ENCODE results near the gene IRAG1. TPM values are rescaled to one million over a fixed set of nuclear protein-coding genes. Genes with fewer than 3 reads are reported as not detected.

The IRAG1 gene
- total RNA-seq, 1 experiment from 2014 or later: not detected

DNA sequence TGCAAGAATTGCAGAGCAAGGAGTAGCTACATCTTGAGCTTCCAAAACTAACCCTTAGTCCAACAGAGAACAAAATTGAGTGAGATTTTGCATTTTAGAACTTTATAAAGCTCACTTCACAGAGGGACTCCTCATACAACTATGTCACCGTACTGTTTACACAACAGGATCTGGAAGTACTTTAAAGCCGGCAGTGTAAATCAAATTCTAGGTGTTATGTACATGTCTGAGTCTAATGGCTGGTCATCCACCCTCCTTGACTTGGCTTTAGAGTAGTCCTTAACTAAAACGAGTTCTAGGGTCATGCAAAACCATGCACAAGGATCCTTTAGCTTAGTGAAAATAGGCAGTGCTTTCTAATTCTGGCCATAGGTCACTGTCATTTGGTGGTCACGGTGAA, 23.5 kb downstream of the IRAG1 start:
- TF ChIP-seq, protein P1, sequence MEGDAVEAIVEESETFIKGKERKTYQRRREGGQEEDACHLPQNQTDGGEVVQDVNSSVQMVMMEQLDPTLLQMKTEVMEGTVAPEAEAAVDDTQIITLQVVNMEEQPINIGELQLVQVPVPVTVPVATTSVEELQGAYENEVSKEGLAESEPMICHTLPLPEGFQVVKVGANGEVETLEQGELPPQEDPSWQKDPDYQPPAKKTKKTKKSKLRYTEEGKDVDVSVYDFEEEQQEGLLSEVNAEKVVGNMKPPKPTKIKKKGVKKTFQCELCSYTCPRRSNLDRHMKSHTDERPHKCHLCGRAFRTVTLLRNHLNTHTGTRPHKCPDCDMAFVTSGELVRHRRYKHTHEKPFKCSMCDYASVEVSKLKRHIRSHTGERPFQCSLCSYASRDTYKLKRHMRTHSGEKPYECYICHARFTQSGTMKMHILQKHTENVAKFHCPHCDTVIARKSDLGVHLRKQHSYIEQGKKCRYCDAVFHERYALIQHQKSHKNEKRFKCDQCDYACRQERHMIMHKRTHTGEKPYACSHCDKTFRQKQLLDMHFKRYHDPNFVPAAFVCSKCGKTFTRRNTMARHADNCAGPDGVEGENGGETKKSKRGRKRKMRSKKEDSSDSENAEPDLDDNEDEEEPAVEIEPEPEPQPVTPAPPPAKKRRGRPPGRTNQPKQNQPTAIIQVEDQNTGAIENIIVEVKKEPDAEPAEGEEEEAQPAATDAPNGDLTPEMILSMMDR (IDR thresholded peaks at IDR 0.05; ENCODE audit: unreplicated experiment): no peak
- peaks cover 19% of the 10 kb centered on the region for H3K4me1 Mint-ChIP-seq (ENCODE audit: low read depth, unreplicated experiment)
- no peaks in the 10 kb centered on the region for H3K36me3 Mint-ChIP-seq (ENCODE audit: insufficient read depth, unreplicated experiment)
- H3K9me3 Mint-ChIP-seq (ENCODE audit: low read depth, unreplicated experiment): no peaks in the 10 kb centered on the region
- CTCF ChIA-PET: no interaction called here
- H3K27ac Mint-ChIP-seq (ENCODE audit: unreplicated experiment): no peak overlapping the region
- H3K27me3 Mint-ChIP-seq (ENCODE audit: unreplicated experiment): peaks cover 18% of the 10 kb centered on the region
- no TSS peak for BruUV-seq (replicated peaks)
- H3K4me3 Mint-ChIP-seq (ENCODE audit: low read depth, unreplicated experiment): no peak overlapping the region
- intact Hi-C loops (cut with micrococcal nuclease; ENCODE audit: unreplicated experiment): no loop called here
- DNase-seq: no peak

DNA sequence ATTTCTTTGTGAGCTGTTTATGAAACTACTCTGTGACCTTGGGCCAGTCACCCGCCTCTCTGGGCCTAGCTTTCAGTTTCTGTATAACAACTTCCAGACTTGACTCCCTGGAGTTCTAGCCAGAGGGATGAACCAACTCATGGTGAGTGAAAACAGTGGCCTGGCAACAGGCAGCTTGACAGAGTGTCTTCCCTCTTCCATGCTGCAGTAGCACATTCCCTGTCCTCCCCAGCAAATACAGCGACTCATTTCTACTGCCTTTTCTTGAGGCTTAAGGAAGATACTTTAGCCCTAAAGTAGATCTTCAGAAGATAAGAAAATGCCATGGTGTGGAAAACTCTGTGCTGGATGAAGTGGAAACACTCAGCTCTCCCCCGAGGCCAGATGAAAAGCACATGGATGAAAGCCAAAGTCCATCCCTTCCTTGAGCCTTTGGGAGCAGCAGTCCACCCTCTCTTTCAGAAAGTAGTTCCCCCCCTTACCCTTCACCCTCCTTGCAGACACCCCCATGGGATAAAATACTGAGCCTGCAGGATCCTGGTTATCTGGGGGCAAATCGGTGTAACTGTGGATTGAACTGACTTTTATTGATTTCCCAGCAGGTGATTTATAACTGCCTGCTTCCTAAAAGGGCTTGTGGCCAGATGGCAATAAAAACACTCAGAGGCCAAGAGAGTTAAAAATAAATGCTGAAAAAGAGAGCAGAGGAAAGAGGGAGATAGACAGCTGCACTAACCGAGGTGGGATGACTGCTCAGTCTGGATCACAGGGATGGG, 24.1 kb downstream of the IRAG1 start:
- no peaks in the 10 kb centered on the region for H3K36me3 Mint-ChIP-seq (ENCODE audit: insufficient read depth, unreplicated experiment)
- intact Hi-C loops (cut with micrococcal nuclease; ENCODE audit: unreplicated experiment): no loop called here
- DNase-seq: no peak
- CTCF ChIA-PET: no interaction called here
- no peaks in the 10 kb centered on the region for H3K9me3 Mint-ChIP-seq (ENCODE audit: low read depth, unreplicated experiment)
- TF ChIP-seq, protein P1 (IDR thresholded peaks at IDR 0.05; ENCODE audit: unreplicated experiment): no peak
- no TSS peak for BruUV-seq (replicated peaks)
- no peak overlapping the region for H3K4me3 Mint-ChIP-seq (ENCODE audit: low read depth, unreplicated experiment)
- H3K4me1 Mint-ChIP-seq (ENCODE audit: low read depth, unreplicated experiment): peaks cover 19% of the 10 kb centered on the region
- H3K27me3 Mint-ChIP-seq (ENCODE audit: unreplicated experiment): peaks cover 15% of the 10 kb centered on the region
- H3K27ac Mint-ChIP-seq (ENCODE audit: unreplicated experiment): no peak overlapping the region

DNA sequence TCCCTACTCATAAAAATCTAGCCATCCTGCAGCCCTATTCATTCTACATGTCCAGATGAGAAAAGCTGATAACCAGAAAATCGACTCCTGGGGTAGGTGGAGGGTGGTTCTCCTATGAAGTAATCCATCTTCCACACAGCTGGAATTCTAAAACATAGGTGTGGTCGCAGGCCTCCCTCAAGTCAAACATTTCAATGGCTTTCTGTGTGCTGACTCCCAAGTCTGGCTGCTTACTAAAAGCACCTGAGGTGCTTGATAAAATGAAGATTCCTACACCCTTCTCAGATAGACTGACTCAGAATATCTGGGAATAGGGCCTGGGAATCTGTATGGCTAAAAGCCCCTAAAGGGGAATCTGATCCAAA, 26.1 kb downstream of the IRAG1 start:
- H3K36me3 Mint-ChIP-seq (ENCODE audit: insufficient read depth, unreplicated experiment): no peaks in the 10 kb centered on the region
- DNase-seq: no peak
- no peak overlapping the region for H3K4me3 Mint-ChIP-seq (ENCODE audit: low read depth, unreplicated experiment)
- no peaks in the 10 kb centered on the region for H3K27me3 Mint-ChIP-seq (ENCODE audit: unreplicated experiment)
- H3K27ac Mint-ChIP-seq (ENCODE audit: unreplicated experiment): no peak overlapping the region
- peaks cover 10% of the 10 kb centered on the region for H3K4me1 Mint-ChIP-seq (ENCODE audit: low read depth, unreplicated experiment)
- no TSS peak for BruUV-seq (replicated peaks)
- intact Hi-C loops (cut with micrococcal nuclease; ENCODE audit: unreplicated experiment): no loop called here
- no peaks in the 10 kb centered on the region for H3K9me3 Mint-ChIP-seq (ENCODE audit: low read depth, unreplicated experiment)
- TF ChIP-seq, protein P1 (IDR thresholded peaks at IDR 0.05; ENCODE audit: unreplicated experiment): no peak
- CTCF ChIA-PET: no interaction called here

DNA sequence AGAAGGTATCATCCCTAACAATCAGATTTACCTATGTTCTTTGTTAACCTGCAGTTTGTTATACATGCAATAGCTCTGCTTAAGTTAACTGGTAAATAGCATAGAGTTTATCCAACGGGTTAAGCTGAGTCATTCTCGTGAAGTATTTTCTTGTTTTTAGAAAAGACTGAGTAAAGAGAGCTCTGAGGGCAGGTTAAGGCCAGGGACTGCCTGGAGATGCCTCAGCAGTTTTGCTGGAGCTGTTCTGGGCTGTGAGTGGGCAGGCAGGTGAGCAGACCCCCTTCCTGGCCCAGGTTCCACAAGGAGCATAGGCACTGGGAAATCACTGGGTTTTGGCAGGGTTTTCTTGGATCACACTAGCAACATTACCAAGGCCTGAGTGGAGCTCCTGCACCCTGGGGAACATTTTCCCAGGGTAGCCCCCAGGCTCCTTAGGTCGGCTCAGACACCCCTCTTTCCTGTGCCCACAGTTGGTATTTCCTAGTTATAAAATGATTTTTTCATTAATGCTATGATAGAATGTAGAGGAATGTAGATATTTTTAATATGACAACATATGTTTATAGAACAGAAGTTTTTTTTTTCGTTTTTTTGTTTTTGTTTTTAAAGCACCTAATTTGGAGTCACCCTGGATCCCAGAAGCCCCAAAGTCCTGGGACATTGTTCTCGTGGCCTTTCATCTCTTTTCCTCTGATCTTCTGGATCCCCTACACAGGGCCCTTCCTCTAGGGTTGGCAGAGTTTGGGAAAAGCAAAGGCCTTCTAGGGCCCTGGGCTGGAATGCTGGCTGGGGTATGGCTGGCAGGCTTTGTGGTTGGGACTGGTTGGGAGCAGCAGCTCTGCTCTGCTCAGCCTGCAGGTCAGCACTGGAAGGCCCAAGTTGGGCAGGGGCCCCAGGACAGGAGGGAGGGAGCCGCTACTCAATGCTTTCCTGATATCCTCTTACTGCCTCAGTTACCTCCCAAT, 26.7 kb downstream of the IRAG1 start:
- no peaks in the 10 kb centered on the region for H3K36me3 Mint-ChIP-seq (ENCODE audit: insufficient read depth, unreplicated experiment)
- intact Hi-C loops (cut with micrococcal nuclease; ENCODE audit: unreplicated experiment): no loop called here
- no peak overlapping the region for H3K4me3 Mint-ChIP-seq (ENCODE audit: low read depth, unreplicated experiment)
- TF ChIP-seq, protein P1 (IDR thresholded peaks at IDR 0.05; ENCODE audit: unreplicated experiment): no peak
- no peaks in the 10 kb centered on the region for H3K9me3 Mint-ChIP-seq (ENCODE audit: low read depth, unreplicated experiment)
- CTCF ChIA-PET: no interaction called here
- no peak for DNase-seq
- BruUV-seq (replicated peaks): no TSS peak
- no peak overlapping the region for H3K27ac Mint-ChIP-seq (ENCODE audit: unreplicated experiment)
- H3K27me3 Mint-ChIP-seq (ENCODE audit: unreplicated experiment): no peaks in the 10 kb centered on the region
- H3K4me1 Mint-ChIP-seq (ENCODE audit: low read depth, unreplicated experiment): peaks cover 10% of the 10 kb centered on the region
